ENCODE data around the gene RFX7.

Gene RFX7

DNA sequence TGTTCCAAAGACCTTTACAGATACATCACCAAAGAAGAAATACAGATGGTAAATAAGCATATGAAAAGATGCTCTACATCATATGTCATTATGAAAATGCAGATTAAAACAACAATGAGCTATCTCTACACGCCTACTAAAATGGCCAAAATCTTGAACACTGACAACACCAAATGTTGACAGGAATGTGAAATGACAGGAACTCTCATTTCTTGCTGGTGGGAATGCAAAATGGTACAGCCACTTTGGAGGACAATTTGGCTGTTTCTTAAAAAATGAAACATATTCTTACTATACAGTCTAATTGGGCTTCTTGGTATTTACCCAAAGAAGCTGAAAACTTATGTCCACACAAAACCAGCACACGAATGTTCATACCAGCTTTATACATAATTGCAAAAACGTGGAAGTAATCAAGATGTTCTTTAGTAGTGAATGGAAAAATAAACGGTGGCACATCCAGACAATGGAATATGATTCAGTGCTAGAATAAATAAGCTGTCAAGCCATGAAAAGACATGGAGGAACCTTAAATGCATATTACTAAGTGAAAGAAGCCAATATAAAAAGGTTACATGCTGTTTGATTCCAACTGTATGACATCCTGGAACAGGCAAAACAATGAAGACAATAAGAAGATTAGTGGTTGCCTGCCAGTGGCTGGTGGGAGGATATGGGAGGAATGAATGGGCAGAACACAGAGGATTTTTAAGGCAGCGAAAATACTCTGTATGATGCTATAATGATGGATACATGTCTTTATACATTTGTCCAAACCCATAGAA lies 169.0 kb downstream of the RFX7 start:
- no peaks in the 10 kb centered on the region for H3K36me3 Mint-ChIP-seq (ENCODE audit: low read depth)
- H3K4me1 Mint-ChIP-seq = no peaks in the 10 kb centered on the region
- H3K4me3 Mint-ChIP-seq = no peak overlapping the region
- H3K27me3 Mint-ChIP-seq (ENCODE audit: low read depth, poor library complexity) = no peaks in the 10 kb centered on the region
- no peak for DNase-seq
- TF ChIP-seq, protein P1, sequence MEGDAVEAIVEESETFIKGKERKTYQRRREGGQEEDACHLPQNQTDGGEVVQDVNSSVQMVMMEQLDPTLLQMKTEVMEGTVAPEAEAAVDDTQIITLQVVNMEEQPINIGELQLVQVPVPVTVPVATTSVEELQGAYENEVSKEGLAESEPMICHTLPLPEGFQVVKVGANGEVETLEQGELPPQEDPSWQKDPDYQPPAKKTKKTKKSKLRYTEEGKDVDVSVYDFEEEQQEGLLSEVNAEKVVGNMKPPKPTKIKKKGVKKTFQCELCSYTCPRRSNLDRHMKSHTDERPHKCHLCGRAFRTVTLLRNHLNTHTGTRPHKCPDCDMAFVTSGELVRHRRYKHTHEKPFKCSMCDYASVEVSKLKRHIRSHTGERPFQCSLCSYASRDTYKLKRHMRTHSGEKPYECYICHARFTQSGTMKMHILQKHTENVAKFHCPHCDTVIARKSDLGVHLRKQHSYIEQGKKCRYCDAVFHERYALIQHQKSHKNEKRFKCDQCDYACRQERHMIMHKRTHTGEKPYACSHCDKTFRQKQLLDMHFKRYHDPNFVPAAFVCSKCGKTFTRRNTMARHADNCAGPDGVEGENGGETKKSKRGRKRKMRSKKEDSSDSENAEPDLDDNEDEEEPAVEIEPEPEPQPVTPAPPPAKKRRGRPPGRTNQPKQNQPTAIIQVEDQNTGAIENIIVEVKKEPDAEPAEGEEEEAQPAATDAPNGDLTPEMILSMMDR (IDR thresholded peaks at IDR 0.05) = no peak
- H3K9me3 Mint-ChIP-seq = peaks cover 11% of the 10 kb centered on the region
- peak overlapping the region; percentile 41 for H3K27ac Mint-ChIP-seq

DNA sequence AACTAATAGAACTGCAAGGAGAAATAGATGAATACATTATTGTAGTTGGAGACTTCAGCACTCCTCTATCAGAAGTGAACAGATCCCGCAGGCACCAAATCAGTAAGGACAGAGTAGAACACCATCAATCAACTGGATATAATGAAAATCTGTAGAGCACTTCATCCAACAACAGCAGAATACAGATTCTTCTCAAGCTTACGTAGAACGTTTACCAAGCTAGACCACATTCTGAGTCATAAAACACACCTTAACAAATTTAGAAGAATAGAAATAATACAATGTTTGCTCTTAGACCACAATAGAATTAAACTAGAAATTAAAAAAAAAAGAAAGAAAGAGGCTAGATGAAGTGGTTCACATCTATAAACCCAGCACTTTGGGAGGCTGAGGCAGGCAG lies 179.5 kb downstream of the RFX7 start:
- TF ChIP-seq, protein P1 (IDR thresholded peaks at IDR 0.05) = no peak
- Mint-ChIP-seq H3K4me3 (no peak overlapping the region), H3K27ac (no peak overlapping the region), H3K9me3 (peaks cover 21% of the 10 kb centered on the region), H3K4me1 (no peaks in the 10 kb centered on the region), H3K27me3 (ENCODE audit: low read depth, poor library complexity) (peaks cover 4% of the 10 kb centered on the region), H3K36me3 (ENCODE audit: low read depth) (no peaks in the 10 kb centered on the region)
- no peak for DNase-seq

DNA sequence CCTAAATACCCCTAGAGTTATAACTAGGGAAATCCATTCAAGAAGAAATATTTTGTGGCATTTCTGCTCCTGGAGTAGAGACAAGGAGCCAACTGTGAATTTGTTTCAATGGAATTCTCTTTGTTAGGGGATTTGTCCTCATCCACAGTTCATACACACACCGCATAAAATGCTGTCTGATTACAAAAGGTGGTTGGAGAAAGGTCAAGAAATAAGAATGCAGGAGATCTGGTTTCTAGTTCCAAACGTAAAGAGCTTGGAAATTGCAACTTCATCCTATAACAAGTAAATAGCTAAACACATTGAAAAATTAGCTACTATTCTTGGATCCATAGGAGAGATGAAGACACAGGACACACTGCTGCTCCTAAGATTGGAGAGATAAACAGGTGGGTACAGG lies 184.0 kb downstream of the RFX7 start:
- TF ChIP-seq, protein P1 (IDR thresholded peaks at IDR 0.05) = no peak
- Mint-ChIP-seq H3K9me3 (peaks cover 11% of the 10 kb centered on the region), H3K27me3 (ENCODE audit: low read depth, poor library complexity) (no peaks in the 10 kb centered on the region), H3K27ac (no peak overlapping the region), H3K36me3 (ENCODE audit: low read depth) (no peaks in the 10 kb centered on the region), H3K4me1 (no peaks in the 10 kb centered on the region), H3K4me3 (no peak overlapping the region)
- DNase-seq = no peak

- Mint-ChIP-seq H3K4me3 (no peak overlapping the region), H3K27me3 (ENCODE audit: low read depth, poor library complexity) (no peaks in the 10 kb centered on the region), H3K36me3 (ENCODE audit: low read depth) (no peaks in the 10 kb centered on the region), H3K27ac (no peak overlapping the region), H3K4me1 (no peaks in the 10 kb centered on the region), H3K9me3 (peaks cover 11% of the 10 kb centered on the region)
- TF ChIP-seq, protein P1 (IDR thresholded peaks at IDR 0.05) = no peak
- no peak for DNase-seq
Measured at GRCh38 chr15:56058986-56059385, 184.7 kb downstream of the RFX7 start.

- Mint-ChIP-seq H3K4me3 (no peak overlapping the region), H3K36me3 (ENCODE audit: low read depth) (no peaks in the 10 kb centered on the region), H3K4me1 (peaks cover 8% of the 10 kb centered on the region), H3K27me3 (ENCODE audit: low read depth, poor library complexity) (no peaks in the 10 kb centered on the region), H3K27ac (no peak overlapping the region), H3K9me3 (peaks cover 3% of the 10 kb centered on the region)
- no peak for DNase-seq
- TF ChIP-seq, protein P1 (IDR thresholded peaks at IDR 0.05) = no peak
Measured at GRCh38 chr15:56056626-56057025, 187.1 kb downstream of the RFX7 start.

DNA sequence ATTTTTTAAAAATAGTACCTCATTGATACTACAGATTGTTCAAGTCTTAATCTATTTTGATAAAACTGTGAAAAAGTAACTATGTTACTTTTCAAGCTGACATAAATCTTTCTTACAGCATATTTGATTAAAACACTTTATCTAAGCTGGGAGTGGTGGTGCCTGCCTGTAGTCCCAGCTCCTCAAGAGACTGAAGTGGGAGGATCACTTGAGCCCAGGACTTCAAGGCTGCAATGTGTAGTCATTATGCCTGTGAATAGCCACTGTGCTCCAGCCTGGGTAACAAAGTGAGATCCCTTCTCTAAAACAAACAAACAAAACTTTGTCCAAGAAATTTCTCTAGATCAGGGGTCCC lies 190.7 kb downstream of the RFX7 start:
- Mint-ChIP-seq H3K36me3 (ENCODE audit: low read depth) (no peaks in the 10 kb centered on the region), H3K4me3 (no peak overlapping the region), H3K27me3 (ENCODE audit: low read depth, poor library complexity) (peaks cover 4% of the 10 kb centered on the region), H3K4me1 (peaks cover 8% of the 10 kb centered on the region), H3K27ac (no peak overlapping the region), H3K9me3 (no peaks in the 10 kb centered on the region)
- DNase-seq = no peak
- TF ChIP-seq, protein P1 (IDR thresholded peaks at IDR 0.05) = no peak

All from nephron progenitor cell (in vitro differentiated cells).